Breast epithelium (tissue), 3 donors: ENCODE measurements around the gene BMS1.

Source experiments
- POLR2A ChIP-seq: fragments of 450-650 bp; IDR thresholded peaks from one replicate; pipeline ENCODE4 v1.6.1; 2016; ENCODE audit warnings: antibody characterized with exemption, mild to moderate bottlenecking, moderate library complexity
- TF ChIP-seq, protein P1 (sequence below), 3 donors: fragments of 450-650 bp; IDR thresholded peaks; one replicate each; pipeline ENCODE4 v1.5.1; 2016 to 2017; ENCODE audit warnings: antibody characterized with exemption in 3 of 3, mild to moderate bottlenecking in 3 of 3, moderate library complexity in 3 of 3

- TF ChIP-seq, protein P1, sequence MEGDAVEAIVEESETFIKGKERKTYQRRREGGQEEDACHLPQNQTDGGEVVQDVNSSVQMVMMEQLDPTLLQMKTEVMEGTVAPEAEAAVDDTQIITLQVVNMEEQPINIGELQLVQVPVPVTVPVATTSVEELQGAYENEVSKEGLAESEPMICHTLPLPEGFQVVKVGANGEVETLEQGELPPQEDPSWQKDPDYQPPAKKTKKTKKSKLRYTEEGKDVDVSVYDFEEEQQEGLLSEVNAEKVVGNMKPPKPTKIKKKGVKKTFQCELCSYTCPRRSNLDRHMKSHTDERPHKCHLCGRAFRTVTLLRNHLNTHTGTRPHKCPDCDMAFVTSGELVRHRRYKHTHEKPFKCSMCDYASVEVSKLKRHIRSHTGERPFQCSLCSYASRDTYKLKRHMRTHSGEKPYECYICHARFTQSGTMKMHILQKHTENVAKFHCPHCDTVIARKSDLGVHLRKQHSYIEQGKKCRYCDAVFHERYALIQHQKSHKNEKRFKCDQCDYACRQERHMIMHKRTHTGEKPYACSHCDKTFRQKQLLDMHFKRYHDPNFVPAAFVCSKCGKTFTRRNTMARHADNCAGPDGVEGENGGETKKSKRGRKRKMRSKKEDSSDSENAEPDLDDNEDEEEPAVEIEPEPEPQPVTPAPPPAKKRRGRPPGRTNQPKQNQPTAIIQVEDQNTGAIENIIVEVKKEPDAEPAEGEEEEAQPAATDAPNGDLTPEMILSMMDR (IDR thresholded peaks at IDR 0.05), result no peak
- no peak for TF ChIP-seq POLR2A
Observed at GRCh38 chr10:42812028-42812427, 29.4 kb downstream of the BMS1 start.
